DOHH2 (cell line): Measurements from ENCODE around the gene MECP2.

Experiments used
- H3F3A ChIP-seq: fragments of 200-600 bp; sonication (generic), shearing (Covaris generic); 2 replicates; pipeline ENCODE4 v1.6.0; 2016; ENCODE audit warnings: antibody characterized with exemption, mild to moderate bottlenecking; ENCODE audit not compliant: control insufficient read depth, insufficient read depth
- H3K27ac ChIP-seq: fragments of 200-600 bp; sonication (generic); 2 replicates; pipeline ENCODE4 v1.5.1; 2014; ENCODE audit warnings: low read depth, mild to moderate bottlenecking, low read length, moderate library complexity
- H3K27me3 ChIP-seq: fragments of 200-600 bp; sonication (generic); 2 replicates; pipeline ENCODE4 v1.6.1; 2014; ENCODE audit warnings: mild to moderate bottlenecking, low read length, mixed read lengths; ENCODE audit not compliant: control insufficient read depth
- H3K36me3 ChIP-seq: fragments of 200-600 bp; sonication (generic); 2 replicates; pipeline ENCODE4 v1.6.1; 2014; ENCODE audit warnings: mild to moderate bottlenecking, low read length, moderate library complexity, mixed read lengths; ENCODE audit not compliant: control insufficient read depth
- H3K4me1 ChIP-seq: fragments of 200-600 bp; sonication (generic); 2 replicates; pipeline ENCODE4 v1.6.1; 2014; ENCODE audit warnings: mild to moderate bottlenecking, low read length, mixed read lengths; ENCODE audit not compliant: control insufficient read depth
- H3K4me2 ChIP-seq: fragments of 200-600 bp; sonication (generic); 2 replicates; pipeline ENCODE4 v1.6.0; 2014; ENCODE audit warnings: mild to moderate bottlenecking, low read length, moderate library complexity
- H3K4me3 ChIP-seq: fragments of 200-600 bp; sonication (generic); 2 replicates; pipeline ENCODE4 v1.5.1; 2014; ENCODE audit warnings: mild to moderate bottlenecking, low read length, mixed read lengths
- H3K79me2 ChIP-seq: fragments of 200-600 bp; sonication (generic); 2 replicates; pipeline ENCODE4 v1.6.1; 2014; ENCODE audit warnings: mild to moderate bottlenecking, low read length, mixed read lengths; ENCODE audit not compliant: control insufficient read depth
- H3K9me2 ChIP-seq: fragments of 200-600 bp; sonication (generic); replicated peaks from 2 replicates; pipeline ENCODE4 v1.6.1; 2014; ENCODE audit warnings: mild to moderate bottlenecking, low read length, mixed read lengths; ENCODE audit not compliant: control insufficient read depth
- H3K9me3 ChIP-seq: fragments of 200-600 bp; sonication (generic); 2 replicates; pipeline ENCODE4 v1.6.1; 2014; ENCODE audit warnings: antibody characterized with exemption, low read length, mixed read lengths; ENCODE audit not compliant: control insufficient read depth, insufficient read depth
- H4K20me1 ChIP-seq: fragments of 200-600 bp; sonication (generic); 2 replicates; pipeline ENCODE4 v1.6.0; 2014; ENCODE audit warnings: low read depth, mild to moderate bottlenecking, antibody characterized with exemption, low read length, moderate library complexity; ENCODE audit not compliant: control insufficient read depth, insufficient read depth
- EZH2phosphoT487 ChIP-seq: fragments of 200-600 bp; sonication (generic); IDR thresholded peaks from 2 replicates; pipeline ENCODE4 v1.6.1; 2017; ENCODE audit warnings: borderline replicate concordance, mild to moderate bottlenecking, antibody characterized with exemption, low read length, moderate library complexity, mixed read lengths
- TF ChIP-seq, protein P1 (sequence below): fragments of 200-600 bp; sonication (generic); IDR thresholded peaks from one replicate; pipeline ENCODE4 v1.5.1; 2014; ENCODE audit warnings: antibody characterized with exemption, mild to moderate bottlenecking, low read depth, low read length; ENCODE audit not compliant: poor library complexity, severe bottlenecking

MECP2 gene

DNA sequence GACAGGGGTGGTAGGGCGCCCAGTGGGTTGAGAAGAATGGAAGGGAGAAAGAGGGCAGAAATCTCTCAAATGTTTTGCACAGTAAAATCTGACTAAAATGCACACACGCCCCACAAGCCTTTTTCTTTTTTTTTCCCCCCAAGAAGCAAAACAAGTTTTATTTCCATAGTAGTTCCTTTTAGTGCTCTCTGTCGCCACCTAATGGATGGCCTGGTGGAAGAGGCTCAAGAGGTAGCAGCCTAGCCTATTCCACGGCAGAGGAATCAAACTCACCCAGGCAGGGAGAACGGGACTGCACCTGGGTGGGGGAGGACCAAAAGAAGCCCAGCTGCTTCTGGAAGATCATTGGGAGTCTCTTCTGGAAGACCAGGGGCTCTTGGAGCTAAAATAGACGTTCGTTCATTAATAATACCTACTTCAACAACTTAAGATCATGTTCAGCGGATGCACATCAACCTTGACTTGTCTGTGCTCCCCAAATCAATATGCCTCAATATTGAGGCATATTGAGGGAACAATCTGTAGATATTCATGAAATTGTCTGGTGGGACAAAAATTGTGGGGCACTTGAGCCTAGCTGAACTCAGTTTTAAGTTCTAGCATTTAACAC, 46.2 kb downstream of the MECP2 start:
- H3K36me3 ChIP-seq: peaks cover 13% of the 10 kb centered on the region
- H3F3A ChIP-seq: no peaks in the 10 kb centered on the region; the same call in 1 of the 2 replicates
- H3K79me2 ChIP-seq: peaks cover 45% of the 10 kb centered on the region
- no peak overlapping the region for H3K27ac ChIP-seq
- no peak for TF ChIP-seq EZH2phosphoT487
- TF ChIP-seq, protein P1, sequence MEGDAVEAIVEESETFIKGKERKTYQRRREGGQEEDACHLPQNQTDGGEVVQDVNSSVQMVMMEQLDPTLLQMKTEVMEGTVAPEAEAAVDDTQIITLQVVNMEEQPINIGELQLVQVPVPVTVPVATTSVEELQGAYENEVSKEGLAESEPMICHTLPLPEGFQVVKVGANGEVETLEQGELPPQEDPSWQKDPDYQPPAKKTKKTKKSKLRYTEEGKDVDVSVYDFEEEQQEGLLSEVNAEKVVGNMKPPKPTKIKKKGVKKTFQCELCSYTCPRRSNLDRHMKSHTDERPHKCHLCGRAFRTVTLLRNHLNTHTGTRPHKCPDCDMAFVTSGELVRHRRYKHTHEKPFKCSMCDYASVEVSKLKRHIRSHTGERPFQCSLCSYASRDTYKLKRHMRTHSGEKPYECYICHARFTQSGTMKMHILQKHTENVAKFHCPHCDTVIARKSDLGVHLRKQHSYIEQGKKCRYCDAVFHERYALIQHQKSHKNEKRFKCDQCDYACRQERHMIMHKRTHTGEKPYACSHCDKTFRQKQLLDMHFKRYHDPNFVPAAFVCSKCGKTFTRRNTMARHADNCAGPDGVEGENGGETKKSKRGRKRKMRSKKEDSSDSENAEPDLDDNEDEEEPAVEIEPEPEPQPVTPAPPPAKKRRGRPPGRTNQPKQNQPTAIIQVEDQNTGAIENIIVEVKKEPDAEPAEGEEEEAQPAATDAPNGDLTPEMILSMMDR: peak; percentile 63
- H3K27me3 ChIP-seq: no peaks in the 10 kb centered on the region
- no peaks in the 10 kb centered on the region for H4K20me1 ChIP-seq
- peaks cover 4% of the 10 kb centered on the region; the same call in 1 of the 2 replicates for H3K4me1 ChIP-seq
- no peaks in the 10 kb centered on the region for H3K9me2 ChIP-seq
- H3K4me3 ChIP-seq: no peak overlapping the region
- no peaks in the 10 kb centered on the region for H3K9me3 ChIP-seq
- no peak overlapping the region for H3K4me2 ChIP-seq

DNA sequence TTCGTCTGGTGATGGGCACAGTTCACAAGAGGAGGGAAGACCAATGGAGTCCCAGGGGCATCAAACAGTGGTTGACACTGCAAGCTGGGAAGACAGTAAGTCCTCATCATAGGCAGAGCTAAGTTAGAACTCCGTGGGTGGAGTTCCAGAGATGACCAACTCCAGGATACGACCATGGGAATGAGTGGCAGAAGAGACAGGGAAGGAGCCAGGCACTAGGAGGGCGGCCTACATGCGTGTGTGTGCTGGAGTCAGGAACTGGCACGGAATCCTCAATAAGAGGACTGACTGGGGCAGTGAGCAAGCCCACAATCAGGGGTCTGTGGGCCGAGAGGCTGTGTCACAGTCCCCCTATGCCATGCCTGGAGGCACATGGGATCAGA, 47.4 kb downstream of the MECP2 start:
- H3K79me2 ChIP-seq: peaks cover 45% of the 10 kb centered on the region
- no peaks in the 10 kb centered on the region for H3K9me2 ChIP-seq
- H3K9me3 ChIP-seq: no peaks in the 10 kb centered on the region
- peaks cover 4% of the 10 kb centered on the region; the same call in 1 of the 2 replicates for H3K4me1 ChIP-seq
- H3F3A ChIP-seq: no peaks in the 10 kb centered on the region; the same call in 1 of the 2 replicates
- H3K36me3 ChIP-seq: peaks cover 13% of the 10 kb centered on the region
- no peak overlapping the region for H3K27ac ChIP-seq
- no peaks in the 10 kb centered on the region for H4K20me1 ChIP-seq
- no peak for TF ChIP-seq EZH2phosphoT487
- TF ChIP-seq, protein P1: no peak
- no peak overlapping the region for H3K4me3 ChIP-seq
- H3K27me3 ChIP-seq: no peaks in the 10 kb centered on the region
- no peak overlapping the region for H3K4me2 ChIP-seq

DNA sequence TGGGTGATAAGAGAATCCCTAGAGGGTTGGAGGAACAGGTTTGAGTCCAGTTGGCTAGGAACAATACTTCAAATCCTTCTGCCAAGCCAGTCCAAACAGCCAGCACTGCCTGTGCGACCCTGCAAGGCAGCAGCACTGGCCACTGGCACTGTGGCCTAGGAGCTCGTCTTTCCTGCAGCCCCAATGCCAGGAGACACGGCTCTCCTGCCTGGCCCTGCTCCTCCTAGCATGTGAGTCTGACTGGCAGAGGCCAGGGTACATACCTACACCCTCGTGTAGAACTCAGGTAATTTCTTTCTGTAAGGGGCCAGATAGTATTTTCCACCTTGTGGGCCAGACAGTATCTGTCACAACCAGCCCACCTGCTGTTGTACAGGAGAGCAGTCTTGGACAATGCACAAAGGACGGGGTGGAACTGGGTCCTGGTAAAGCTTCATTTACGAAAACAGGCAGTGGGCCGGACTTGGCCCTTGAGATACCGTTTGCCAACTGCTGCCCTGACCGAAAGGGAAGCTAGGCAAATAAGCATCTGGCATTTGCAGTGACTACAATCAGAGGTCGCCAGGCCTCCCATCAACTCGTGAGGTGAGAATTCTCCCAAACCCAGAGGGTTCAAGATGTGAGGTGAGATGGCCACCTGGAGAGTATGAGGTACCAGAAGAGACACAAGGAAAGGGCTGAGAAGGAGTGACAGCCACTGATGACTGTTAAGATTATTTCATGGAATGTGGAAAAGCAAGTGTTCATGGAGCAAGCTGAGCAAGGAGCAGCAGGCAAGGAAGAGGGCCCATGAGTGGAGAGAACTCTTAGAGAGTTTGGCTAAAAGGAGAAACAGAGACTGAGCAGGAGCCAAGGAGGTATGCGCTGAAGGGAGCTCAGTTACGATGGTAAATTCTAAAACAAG, 48.1 kb downstream of the MECP2 start:
- peaks cover 13% of the 10 kb centered on the region for H3K36me3 ChIP-seq
- H3F3A ChIP-seq: no peaks in the 10 kb centered on the region; the same call in 1 of the 2 replicates
- no peaks in the 10 kb centered on the region for H3K9me3 ChIP-seq
- no peak overlapping the region for H3K4me2 ChIP-seq
- H4K20me1 ChIP-seq: no peaks in the 10 kb centered on the region
- no peak for TF ChIP-seq EZH2phosphoT487
- TF ChIP-seq, protein P1: no peak
- no peak overlapping the region for H3K4me3 ChIP-seq
- no peak overlapping the region for H3K27ac ChIP-seq
- no peaks in the 10 kb centered on the region for H3K9me2 ChIP-seq
- peaks cover 4% of the 10 kb centered on the region; the same call in 1 of the 2 replicates for H3K4me1 ChIP-seq
- no peaks in the 10 kb centered on the region for H3K27me3 ChIP-seq
- peaks cover 51% of the 10 kb centered on the region for H3K79me2 ChIP-seq
